COR-L47 (cell line): ENCODE data around the gene OR2H2.

Experiments used
- DNase-seq: peaks from one replicate; lab custom pipeline; 2025; lab: John Stamatoyannopoulos, UW

Gene OR2H2

DNA sequence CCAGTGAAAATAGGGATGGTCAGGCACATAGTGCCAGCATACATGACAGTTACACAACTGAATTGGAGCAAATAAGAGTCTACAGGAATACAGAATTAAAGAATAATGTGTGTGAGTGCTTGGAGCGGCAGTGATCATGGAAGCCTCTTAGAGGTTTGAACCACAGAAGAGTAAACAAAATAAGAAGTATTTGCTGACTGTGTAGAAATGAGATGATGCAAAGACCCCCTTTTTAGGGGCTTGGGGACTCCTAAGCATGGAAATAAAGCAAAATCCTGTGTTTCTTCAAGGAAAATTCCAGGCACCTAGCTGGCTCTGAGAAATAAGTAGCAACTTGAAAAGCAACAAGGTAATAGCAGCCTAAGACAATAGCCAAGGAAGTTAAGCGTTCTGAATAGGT is 6.8 kb downstream of the OR2H2 start:
- DNase-seq, result no peak

DNA sequence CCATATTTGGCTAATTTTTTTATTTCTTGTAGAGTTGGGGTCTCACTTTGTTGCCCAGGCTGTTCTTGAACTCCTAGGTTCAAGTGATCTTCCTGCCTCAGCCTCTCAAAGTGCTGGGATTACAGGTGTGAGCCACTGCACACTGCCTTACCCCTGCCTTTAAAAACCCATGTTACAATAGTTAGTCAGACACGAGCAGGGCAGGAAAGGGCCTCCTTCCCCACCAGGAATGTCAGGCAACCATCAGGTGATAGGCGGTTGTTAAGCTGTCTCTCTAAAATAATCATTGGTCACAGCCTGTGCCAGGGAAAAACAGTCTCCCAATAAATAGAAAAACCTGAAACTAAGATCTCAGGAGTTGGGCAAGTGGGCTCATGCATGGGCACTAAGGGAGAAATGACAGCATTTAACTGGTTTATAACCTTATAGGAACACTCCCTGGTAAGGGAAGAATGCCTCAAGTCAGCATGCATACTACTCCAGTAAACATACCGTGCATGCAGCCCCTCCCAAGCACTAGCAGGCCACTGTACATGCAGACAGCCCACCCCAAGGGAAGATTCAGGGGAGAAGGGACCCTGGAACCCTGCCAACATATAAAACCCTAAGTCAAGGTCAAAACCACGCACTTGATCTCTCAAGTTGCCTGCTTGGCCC is 8.4 kb downstream of the OR2H2 start:
- DNase-seq, result no peak

DNA sequence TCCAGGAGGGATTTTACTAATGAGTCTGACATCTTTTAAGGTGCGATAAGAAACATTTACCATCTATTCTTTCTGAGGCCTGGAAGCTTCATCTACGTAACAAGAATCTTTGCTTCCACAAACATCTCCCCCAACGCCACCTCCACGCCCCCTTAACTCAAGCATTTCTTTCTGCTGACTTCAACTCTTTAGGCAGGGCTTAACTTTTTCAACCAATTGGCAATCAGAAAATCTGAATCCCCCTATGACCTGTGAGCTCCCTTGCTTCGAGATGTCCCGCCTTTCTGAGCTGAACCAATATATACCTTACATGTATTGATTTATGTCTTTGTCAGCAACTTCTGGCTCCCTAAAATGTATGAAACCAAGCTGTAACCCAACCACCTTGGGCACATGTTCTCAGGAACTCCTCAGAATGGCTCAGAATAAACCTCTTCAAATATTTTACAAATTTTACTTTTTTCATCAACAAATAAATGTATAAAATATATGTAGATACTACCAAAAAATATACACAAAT is 11.5 kb downstream of the OR2H2 start:
- no peak for DNase-seq

- DNase-seq, result no peak
Observed at GRCh38 chr6:29597184-29597583, 12.3 kb downstream of the OR2H2 start.

GRCh38 chr6:29598172-29598747 is 13.3 kb downstream of the OR2H2 start:
- DNase-seq, result no peak

- DNase-seq, result peak; percentile 38
Observed at GRCh38 chr6:29602564-29603361, 17.8 kb downstream of the OR2H2 start.

DNA sequence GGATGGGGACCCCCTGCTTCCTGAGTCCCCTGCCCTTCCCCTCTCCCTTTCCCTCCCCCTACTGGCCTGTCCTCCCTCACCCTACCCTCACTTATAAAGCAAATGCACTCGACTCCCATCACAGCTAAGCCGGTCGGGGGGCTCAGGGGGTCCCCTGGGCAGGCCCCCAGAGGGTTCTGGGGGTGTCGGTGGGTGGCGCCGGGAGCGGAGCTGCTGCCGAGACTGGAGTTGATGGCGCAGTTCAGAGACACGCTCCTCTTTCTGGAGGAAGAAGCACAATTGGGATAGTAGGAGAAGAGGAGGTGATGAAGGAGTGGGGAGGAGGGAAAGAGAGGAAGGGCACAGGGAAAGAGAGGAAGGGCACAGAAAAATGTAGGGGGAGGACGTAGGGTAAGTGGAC is 18.5 kb downstream of the OR2H2 start:
- no peak for DNase-seq

DNA sequence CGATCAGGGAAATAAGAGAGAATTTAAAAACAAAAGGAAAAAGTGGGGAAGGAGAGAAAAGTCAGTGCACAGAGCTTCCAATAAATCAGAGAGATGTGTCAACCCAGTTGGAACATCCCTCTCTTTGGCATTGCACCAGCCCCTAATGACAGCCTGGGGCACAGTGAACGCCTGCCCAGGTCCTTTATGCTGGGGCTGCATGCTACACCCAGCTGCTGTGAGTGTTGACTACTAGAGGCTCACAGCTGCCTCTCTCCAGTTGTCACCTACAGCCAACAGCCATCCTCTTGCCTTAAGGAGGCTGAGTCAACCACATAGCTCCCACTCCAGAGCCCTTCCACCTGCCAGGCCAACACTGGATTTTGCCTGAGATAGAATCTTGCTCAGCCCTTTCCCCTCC is 19.0 kb downstream of the OR2H2 start:
- DNase-seq, result no peak

- DNase-seq, result no peak
Observed at GRCh38 chr6:29608131-29608530, 23.2 kb downstream of the OR2H2 start.

GRCh38 chr6:29610540-29610939 is 25.6 kb downstream of the OR2H2 start:
- no peak for DNase-seq

DNA sequence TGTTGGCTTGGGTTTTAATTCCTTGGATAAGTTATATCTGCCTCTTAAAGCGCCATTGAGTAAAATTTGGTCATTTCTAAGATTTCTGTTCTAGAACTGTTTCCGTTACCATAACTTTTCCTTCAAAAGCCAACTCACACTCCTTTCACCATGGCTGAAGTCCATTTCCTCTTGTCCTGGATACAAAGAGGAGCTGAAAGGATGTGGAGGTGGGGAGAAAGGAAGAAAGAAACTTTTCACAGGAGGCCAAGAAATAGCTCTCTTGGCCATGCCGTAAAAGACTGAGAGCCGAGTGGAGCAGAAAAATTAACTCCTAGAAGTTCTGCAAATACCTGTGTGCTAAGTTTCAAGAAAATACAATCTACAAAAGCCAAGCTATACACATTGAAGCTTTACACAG is 26.5 kb downstream of the OR2H2 start:
- DNase-seq, result no peak

DNA sequence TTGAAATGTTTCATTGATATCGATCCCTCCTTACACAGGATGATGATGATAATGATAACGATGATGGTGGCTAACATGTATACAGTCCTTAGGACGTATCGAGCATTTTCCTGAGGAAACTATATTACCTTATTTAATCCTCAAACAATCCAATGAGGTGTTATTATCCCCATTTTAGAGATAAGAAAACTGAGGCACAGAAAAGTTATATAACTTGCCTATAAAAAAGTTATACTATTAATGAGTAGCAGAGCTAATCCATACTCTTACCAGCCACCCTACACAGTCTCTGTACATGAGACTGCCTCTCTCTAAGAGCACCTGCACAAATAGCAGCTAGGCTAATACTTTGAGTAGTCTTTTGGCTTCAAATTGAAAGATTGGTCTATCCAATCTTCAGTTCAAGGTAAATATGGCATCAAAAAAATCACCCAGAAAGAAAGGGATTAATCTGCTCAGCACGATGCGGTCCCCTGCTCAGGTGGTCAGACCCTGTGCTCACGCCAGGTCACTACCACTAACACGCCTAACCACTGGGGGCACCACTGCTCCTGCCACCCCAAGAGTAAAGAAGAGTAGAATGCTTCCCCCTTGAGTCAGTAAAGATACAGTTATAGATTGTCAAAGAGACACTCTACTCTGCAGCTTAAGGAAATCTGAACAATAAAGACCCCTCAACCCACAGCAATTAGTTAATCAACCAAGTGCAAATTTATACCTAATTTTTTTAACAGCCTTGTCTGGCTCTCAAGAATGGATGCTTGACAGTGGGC is 33.0 kb downstream of the OR2H2 start:
- DNase-seq, result no peak

- no peak for DNase-seq
Observed at GRCh38 chr6:29619578-29620160, 34.7 kb downstream of the OR2H2 start.

- DNase-seq, result no peak
Observed at GRCh38 chr6:29620630-29621029, 35.7 kb downstream of the OR2H2 start.

DNA sequence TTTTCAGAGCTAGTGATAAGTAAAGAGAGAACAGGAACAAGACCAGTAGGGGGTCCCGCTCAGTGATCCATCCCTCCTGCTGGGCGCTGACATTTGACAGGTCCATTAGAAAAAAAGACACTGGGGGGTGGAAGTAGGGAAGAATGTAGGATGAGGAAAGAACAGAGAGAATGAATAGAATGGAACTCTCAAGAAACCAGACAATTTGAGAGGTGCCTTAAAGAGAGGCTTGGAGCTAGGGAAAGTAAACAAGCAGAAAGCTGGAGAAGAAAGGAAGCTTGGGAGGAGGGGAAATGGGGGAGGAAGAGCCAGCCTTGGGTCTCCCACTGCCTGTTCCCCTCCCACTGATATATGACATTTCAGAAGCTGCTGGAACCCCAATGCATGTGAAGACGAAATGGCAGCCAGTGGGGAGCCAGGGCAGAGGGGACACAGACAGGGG is 39.6 kb downstream of the OR2H2 start:
- DNase-seq, result peak; percentile 44

GRCh38 chr6:29625337-29625930 is 40.5 kb downstream of the OR2H2 start:
- DNase-seq, result no peak

DNA sequence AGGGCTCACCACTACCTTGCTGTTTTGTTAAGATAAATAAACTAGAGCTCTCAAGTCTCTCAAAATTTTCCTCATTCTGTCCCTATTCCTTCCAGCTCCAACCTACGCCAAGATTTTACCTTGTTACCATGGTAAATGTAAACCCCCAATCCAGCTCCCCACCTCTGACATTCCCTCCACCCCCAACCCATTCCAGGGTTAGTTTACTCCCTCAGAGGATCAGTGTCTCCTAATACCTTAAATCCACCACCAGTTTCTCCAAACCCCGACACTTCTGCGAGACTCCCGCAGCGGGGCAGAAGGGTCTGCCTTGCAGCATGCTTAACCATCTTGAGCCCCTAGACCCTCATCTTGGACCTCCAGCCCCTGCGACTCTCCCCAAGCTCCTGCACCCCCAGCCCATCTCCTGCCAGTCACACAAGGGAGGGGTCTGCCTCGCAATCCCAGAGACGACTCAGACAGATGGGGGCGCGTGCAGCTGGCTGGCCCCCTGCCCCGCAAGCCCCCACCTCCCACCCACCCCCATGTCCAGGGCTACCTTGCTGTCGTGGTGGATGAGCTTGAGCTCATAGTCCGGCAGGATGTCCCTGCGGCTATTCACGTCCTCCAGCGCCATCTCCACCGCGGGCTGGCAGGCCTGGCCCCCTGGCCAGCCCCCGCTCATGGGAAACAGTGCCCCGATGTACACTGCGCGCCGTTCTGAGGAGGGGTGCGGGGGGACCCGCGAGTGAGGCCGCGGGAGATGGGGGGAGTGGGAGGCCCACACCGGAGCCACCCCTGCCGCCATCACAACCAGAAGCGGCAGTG is 42.2 kb downstream of the OR2H2 start:
- DNase-seq, result no peak

- DNase-seq, result peak; percentile 26
Observed at GRCh38 chr6:29627755-29628418, 43.0 kb downstream of the OR2H2 start.

DNA sequence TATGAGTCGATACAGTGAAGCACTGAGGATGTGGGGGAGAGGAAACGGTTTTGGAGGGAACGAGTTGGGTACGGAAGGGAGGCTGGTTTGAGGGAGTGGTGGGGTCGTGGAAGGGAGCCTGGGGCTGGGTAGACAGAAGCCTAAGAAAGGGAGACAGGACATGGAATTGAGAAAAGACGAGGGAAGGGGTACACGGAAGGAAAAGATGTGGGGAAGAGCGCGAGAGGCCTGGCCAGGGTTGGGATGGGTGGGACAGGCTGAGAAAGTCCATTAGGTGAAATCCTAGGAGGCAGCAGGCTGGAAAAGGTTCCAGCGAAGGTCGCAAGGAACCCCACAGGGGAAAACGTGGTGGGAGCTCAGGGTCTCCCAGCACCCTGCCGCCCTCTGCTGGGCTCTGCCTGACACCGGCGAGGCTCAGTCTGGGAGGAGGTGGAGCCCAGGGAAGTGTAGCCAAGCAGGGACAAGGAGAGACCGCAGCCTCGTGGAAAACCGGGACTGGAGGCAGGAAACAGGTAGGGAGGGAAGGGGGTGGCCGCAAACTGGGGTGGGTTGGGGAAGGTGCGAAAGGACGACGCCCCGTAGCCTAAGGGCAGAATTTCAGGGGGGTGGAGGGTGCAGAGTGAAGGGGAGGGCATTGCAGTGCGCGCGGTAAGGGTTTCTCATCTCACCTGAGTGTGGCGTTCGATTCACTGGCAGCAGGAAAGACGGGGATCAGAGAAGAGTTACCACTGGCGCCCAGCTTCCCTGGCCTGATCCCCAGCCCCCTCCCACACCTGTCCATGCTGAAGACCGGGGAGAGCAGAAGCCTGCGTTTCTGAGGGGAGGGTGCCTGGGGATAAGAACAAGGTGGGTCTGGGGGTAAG is 43.7 kb downstream of the OR2H2 start:
- DNase-seq, result peak; percentile 84
